ENCODE measurements around the gene PLCD4.

DNA sequence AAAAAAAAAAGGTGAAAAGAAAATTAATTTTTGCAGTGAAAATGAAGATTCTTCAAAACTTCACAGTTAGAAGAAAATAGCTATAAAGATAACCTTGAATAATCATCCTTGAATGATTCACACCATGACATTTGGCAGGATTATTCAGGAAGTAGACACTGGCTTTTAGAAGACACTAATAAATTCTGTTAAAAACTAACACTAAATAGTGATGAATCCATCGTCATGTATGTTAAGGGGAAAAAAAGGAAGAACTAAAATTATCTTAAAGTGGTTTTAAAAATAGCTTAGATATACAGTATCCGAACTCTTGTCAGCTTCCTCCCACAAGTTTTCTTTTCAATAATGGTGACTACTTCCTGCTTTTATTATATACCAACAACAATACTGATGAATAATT lies 49.8 kb upstream of the PLCD4 start:
- TF ChIP-seq POLR2A (IDR thresholded peaks at IDR 0.05) (no peak), CTCF (IDR thresholded peaks at IDR 0.05) (no peak)

All from lower leg skin (tissue), 3 donors.